ENCODE data around the gene TTLL9. TPM values are rescaled to one million over a fixed set of nuclear protein-coding genes. Genes with fewer than 3 reads are reported as not detected.

Gene TTLL9
- total RNA-seq, 5 donors from 2014 or later (not counting 1 experiment from before 2014, with no cell fraction given): 0.16 TPM; not detected in 4

DNA sequence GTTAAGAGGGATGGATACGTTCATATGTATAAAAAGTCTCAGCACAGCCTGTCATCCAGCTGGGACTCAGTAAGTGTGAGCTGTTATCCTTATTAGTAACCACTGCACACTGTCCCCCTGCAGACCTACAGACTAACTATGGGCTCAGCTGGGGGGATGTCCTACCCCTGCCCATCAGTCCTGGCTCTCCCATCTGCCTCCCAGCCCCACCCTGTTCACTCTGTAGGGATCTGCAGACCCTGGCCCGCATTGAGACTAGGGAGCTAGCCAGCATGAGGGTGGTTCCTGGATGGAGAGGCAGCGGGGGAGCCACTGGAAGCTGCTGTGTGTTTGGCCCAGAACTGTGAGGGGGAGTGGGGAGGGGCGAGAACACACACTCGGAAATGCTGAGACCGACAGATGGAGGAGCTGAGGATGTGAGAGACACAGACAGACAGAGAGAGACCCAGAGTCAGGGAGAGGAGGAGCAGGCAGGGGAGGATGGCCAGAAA is 114.6 kb downstream of the TTLL9 start:
- Mint-ChIP-seq H3K27me3 (peaks cover 9 to 13% of the 10 kb centered on the region in 2 donors), H3K4me3 (no peak overlapping the region), H3K9me3 (no peaks in the 10 kb centered on the region), H3K36me3 (no peaks in the 10 kb centered on the region), H3K4me1 (no peaks in the 10 kb centered on the region), H3K27ac (no peak overlapping the region)
- no peak for ATAC-seq (replicated peaks in 1 of 4)
- CTCF ChIA-PET: interaction anchor here in 1 of 2 donors (0.5 kb wide), 1 partner anchor 1469 kb away, joined by 3 read pairs; no protein-coding TSS in a partner anchor
- no peak overlapping the region for H3K27ac ChIP-seq (ENCODE audit: low read length)
- peaks cover 0 to 20% of the 10 kb centered on the region in 2 experiments for H3K27me3 ChIP-seq (replicated peaks in 1 of 2; ENCODE audit: control insufficient read depth in 2 of 2, extremely low read depth in 1 of 2, insufficient read depth in 2 of 2, low read length in 1 of 2)
- H3K4me1 ChIP-seq (ENCODE audit: control insufficient read depth in 1 of 2, extremely low read depth in 1 of 2, insufficient read depth in 2 of 2, low read length in 2 of 2): no peaks in the 10 kb centered on the region
- POLR2A ChIA-PET: no interaction called here
- no peak overlapping the region for H3K4me3 ChIP-seq (ENCODE audit: control insufficient read depth in 1 of 2, extremely low read depth in 1 of 2, low read length in 1 of 2)
- no peak for DNase-seq
- H3K9me3 ChIP-seq: no peaks in the 10 kb centered on the region
- WGBS (ENCODE audit: insufficient coverage): 67% methylated on average over 1 of the region's 6 CpGs
- H3K36me3 ChIP-seq (ENCODE audit: control insufficient read depth in 2 of 2, extremely low read depth in 1 of 2, insufficient read depth in 1 of 2, low read length in 1 of 2): no peaks in the 10 kb centered on the region

DNA sequence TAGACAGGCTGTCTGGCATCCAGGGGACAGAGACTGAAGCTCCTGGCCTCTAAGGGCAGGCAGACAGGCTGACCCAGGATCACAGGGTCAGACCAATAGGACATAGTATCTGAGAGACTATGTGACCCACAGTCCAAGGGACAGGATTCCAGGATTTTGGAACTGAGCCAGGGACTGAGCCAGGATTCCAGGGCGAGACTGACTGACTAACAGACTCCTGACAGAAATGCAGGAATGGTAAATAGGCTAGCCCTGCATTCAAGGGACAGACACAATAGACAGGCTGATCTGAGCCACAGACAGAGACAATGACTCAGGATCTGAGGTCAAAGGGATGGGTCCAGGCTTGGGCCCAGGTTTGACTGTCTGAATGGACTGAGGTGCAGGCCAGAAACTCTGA is 117.3 kb downstream of the TTLL9 start:
- ChIA-PET CTCF (no interaction called here), POLR2A (no interaction called here)
- H3K27me3 Mint-ChIP-seq: peaks cover 4 to 10% of the 10 kb centered on the region in 2 donors
- no peak for ATAC-seq (replicated peaks in 1 of 4)
- no peak for DNase-seq
- no peaks in the 10 kb centered on the region for H3K9me3 ChIP-seq
- H3K4me3 ChIP-seq (ENCODE audit: control insufficient read depth in 1 of 2, extremely low read depth in 1 of 2, low read length in 1 of 2): no peak overlapping the region
- H3K36me3 Mint-ChIP-seq: no peaks in the 10 kb centered on the region
- no peaks in the 10 kb centered on the region for H3K4me1 ChIP-seq (ENCODE audit: control insufficient read depth in 1 of 2, extremely low read depth in 1 of 2, insufficient read depth in 2 of 2, low read length in 2 of 2)
- H3K27ac Mint-ChIP-seq: no peak overlapping the region
- H3K9me3 Mint-ChIP-seq: no peaks in the 10 kb centered on the region
- no peak overlapping the region for H3K4me3 Mint-ChIP-seq
- H3K27ac ChIP-seq (ENCODE audit: low read length): no peak overlapping the region
- H3K4me1 Mint-ChIP-seq: no peaks in the 10 kb centered on the region
- WGBS (ENCODE audit: insufficient coverage): 61% methylated on average over 1 of the region's 1 CpG
- no peaks in the 10 kb centered on the region for H3K36me3 ChIP-seq (ENCODE audit: control insufficient read depth in 2 of 2, extremely low read depth in 1 of 2, insufficient read depth in 1 of 2, low read length in 1 of 2)
- peaks cover 0 to 10% of the 10 kb centered on the region in 2 experiments for H3K27me3 ChIP-seq (replicated peaks in 1 of 2; ENCODE audit: control insufficient read depth in 2 of 2, extremely low read depth in 1 of 2, insufficient read depth in 2 of 2, low read length in 1 of 2)

DNA sequence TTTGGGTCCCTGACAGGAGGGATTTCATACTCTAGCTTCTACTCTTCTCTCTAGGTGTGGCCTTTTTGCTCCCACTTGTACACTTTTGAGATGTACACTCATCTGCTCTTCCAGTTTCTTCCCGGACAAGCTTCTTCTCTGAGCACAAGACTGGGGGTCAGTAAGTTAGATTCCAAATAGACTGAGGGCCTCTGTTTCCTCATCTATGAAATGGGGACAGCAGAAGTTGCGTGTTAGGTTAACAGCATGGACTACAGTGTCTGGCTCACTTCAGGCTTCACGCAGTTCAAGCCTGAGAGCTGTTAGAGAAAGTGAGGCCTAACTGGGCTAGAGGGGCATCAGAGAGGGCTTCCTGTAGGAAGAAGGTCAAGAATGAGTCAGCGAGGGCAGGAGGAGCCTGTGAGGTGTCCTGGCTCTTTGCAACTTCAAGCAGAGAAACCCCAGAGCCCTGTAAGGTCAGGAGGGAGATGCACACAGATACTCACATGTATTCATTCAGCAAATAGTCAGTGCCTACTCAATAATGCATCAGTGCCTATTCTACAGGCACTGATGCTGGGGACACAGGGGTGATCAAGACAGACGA is 118.1 kb downstream of the TTLL9 start:
- H3K9me3 Mint-ChIP-seq: no peaks in the 10 kb centered on the region
- no peaks in the 10 kb centered on the region for H3K36me3 Mint-ChIP-seq
- H3K27ac ChIP-seq (ENCODE audit: low read length): no peak overlapping the region
- CTCF ChIA-PET: no interaction called here
- POLR2A ChIA-PET: no interaction called here
- H3K4me3 Mint-ChIP-seq: no peak overlapping the region
- 82% methylated on average over 3 of the region's 5 CpGs for WGBS (ENCODE audit: insufficient coverage)
- DNase-seq: no peak
- no peaks in the 10 kb centered on the region for H3K9me3 ChIP-seq
- H3K36me3 ChIP-seq (ENCODE audit: control insufficient read depth in 2 of 2, extremely low read depth in 1 of 2, insufficient read depth in 1 of 2, low read length in 1 of 2): no peaks in the 10 kb centered on the region
- no peak overlapping the region for H3K27ac Mint-ChIP-seq
- no peak overlapping the region for H3K4me3 ChIP-seq (ENCODE audit: control insufficient read depth in 1 of 2, extremely low read depth in 1 of 2, low read length in 1 of 2)
- peak in 1 of 4 experiments; percentile 12 for ATAC-seq (replicated peaks in 1 of 4)
- peaks cover 0 to 13% of the 10 kb centered on the region in 2 experiments for H3K27me3 ChIP-seq (replicated peaks in 1 of 2; ENCODE audit: control insufficient read depth in 2 of 2, extremely low read depth in 1 of 2, insufficient read depth in 2 of 2, low read length in 1 of 2)
- H3K4me1 Mint-ChIP-seq: no peaks in the 10 kb centered on the region
- peaks cover 7 to 11% of the 10 kb centered on the region in 2 donors for H3K27me3 Mint-ChIP-seq
- H3K4me1 ChIP-seq (ENCODE audit: control insufficient read depth in 1 of 2, extremely low read depth in 1 of 2, insufficient read depth in 2 of 2, low read length in 2 of 2): no peaks in the 10 kb centered on the region

DNA sequence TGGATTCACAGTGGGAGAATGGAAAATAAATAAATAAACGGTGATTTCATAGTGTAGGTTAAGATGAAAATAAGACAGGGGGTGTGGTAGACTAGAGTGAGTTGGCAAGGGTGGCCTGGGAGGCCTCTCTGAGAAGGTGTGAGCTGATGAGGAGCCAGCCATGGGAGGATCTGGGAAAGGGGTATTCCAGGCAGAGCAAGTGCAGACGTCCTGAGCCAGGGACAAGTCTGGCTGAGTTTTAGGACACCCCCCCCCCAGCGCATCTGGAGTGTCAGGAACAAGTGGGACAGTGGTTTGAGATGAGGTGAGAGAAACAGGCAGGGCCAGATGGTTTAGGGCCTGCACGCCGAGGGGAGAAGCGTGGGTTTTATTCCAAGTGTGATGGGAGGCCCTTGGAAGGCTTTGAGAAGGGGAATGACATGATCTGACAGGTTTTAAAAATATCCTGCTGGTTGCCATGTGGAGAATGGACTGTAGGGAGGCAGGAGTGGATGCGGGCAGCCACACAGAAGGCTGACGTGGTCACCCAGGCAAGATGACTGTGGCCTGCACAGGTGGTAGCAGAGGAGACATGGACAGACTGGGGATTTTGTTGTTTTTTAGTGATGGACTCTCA is 118.7 kb downstream of the TTLL9 start:
- no peak for ATAC-seq (replicated peaks in 1 of 4)
- H3K27me3 Mint-ChIP-seq: peaks cover 11 to 17% of the 10 kb centered on the region in 2 donors
- no peaks in the 10 kb centered on the region for H3K4me1 Mint-ChIP-seq
- Histone ChIP-seq H3K9me3 (no peaks in the 10 kb centered on the region), H3K36me3 (ENCODE audit: control insufficient read depth in 2 of 2, extremely low read depth in 1 of 2, insufficient read depth in 1 of 2, low read length in 1 of 2) (no peaks in the 10 kb centered on the region), H3K27me3 (replicated peaks in 1 of 2; ENCODE audit: control insufficient read depth in 2 of 2, extremely low read depth in 1 of 2, insufficient read depth in 2 of 2, low read length in 1 of 2) (peaks cover 0 to 17% of the 10 kb centered on the region in 2 experiments), H3K4me1 (ENCODE audit: control insufficient read depth in 1 of 2, extremely low read depth in 1 of 2, insufficient read depth in 2 of 2, low read length in 2 of 2) (no peaks in the 10 kb centered on the region), H3K4me3 (ENCODE audit: control insufficient read depth in 1 of 2, extremely low read depth in 1 of 2, low read length in 1 of 2) (no peak overlapping the region), H3K27ac (ENCODE audit: low read length) (no peak overlapping the region)
- POLR2A ChIA-PET: no interaction called here
- H3K9me3 Mint-ChIP-seq: no peaks in the 10 kb centered on the region
- CTCF ChIA-PET: no interaction called here
- no peak for DNase-seq
- H3K4me3 Mint-ChIP-seq: no peak overlapping the region
- 79% methylated on average over 6 of the region's 8 CpGs for whole genome bisulfite sequencing (ENCODE audit: insufficient coverage)
- no peak overlapping the region for H3K27ac Mint-ChIP-seq
- H3K36me3 Mint-ChIP-seq: no peaks in the 10 kb centered on the region

DNA sequence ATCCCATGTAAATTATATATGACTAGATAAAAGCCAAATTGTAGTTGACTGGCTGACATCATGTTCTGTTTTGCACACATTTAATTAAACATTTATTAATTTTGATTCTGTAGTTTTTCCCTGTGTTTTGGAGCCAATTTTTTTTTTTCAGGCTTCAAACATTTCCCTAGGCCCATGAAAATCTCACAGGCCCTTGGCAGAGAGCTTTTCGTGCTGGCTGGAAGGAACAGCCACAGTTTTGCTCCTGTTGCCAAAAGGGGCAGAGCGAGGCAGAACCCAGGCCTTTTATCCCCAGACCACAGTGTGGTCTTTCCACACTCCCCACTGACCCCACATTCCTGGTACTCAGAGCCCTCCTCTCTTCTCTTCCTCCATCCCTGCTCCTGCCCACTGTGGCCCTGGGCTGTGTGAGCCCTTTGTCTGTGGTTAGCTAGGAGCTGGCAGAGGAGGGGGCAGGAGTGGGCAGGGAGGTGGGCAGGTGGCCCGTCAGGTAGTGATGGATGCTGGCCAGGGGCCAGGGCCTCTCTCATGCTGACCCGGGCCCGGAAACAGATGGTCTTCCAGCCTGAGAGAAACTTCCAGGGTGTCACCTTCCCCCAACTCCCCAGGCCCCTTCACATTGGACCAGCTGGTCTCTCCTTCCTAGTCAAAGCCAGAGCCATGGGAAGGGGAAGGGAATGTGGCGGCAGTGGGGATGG is 120.4 kb downstream of the TTLL9 start:
- 75% methylated on average over 1 of the region's 6 CpGs for WGBS (ENCODE audit: insufficient coverage)
- H3K27me3 Mint-ChIP-seq: peaks cover 18 to 29% of the 10 kb centered on the region in 2 donors
- H3K9me3 Mint-ChIP-seq: no peaks in the 10 kb centered on the region
- no peak overlapping the region for H3K27ac ChIP-seq (ENCODE audit: low read length)
- ATAC-seq (replicated peaks in 1 of 4): no peak
- ChIA-PET POLR2A (no interaction called here), CTCF (no interaction called here)
- no peaks in the 10 kb centered on the region for H3K9me3 ChIP-seq
- no peak overlapping the region for H3K4me3 ChIP-seq (ENCODE audit: control insufficient read depth in 1 of 2, extremely low read depth in 1 of 2, low read length in 1 of 2)
- H3K4me1 ChIP-seq (ENCODE audit: control insufficient read depth in 1 of 2, extremely low read depth in 1 of 2, insufficient read depth in 2 of 2, low read length in 2 of 2): no peaks in the 10 kb centered on the region
- H3K27ac Mint-ChIP-seq: no peak overlapping the region
- peaks cover 0 to 1% (median 1%) of the 10 kb centered on the region in 3 donors for H3K4me1 Mint-ChIP-seq
- H3K27me3 ChIP-seq (replicated peaks in 1 of 2; ENCODE audit: control insufficient read depth in 2 of 2, extremely low read depth in 1 of 2, insufficient read depth in 2 of 2, low read length in 1 of 2): peaks cover 0 to 27% of the 10 kb centered on the region in 2 experiments
- no peak overlapping the region for H3K4me3 Mint-ChIP-seq
- H3K36me3 Mint-ChIP-seq: no peaks in the 10 kb centered on the region
- H3K36me3 ChIP-seq (ENCODE audit: control insufficient read depth in 2 of 2, extremely low read depth in 1 of 2, insufficient read depth in 1 of 2, low read length in 1 of 2): no peaks in the 10 kb centered on the region
- DNase-seq: no peak

DNA sequence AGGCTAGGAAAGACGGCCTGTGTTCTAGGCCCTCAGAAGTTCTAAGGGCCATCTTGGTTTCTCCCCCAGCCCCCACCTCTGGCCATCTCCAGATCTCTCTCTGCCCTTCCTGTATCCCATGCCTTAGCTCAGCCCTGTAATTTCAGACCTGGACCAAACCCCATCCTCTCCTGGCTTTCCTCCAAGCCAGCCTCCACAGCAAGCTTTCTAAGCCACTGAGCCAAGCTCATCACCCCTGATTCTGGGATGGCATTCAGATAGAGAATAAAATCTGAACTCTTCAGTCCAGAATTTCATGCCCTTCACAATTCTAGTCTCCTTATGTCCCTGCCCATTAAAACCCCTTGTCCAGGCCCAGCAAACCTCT is 120.9 kb downstream of the TTLL9 start:
- WGBS (ENCODE audit: insufficient coverage): no CpG with 5 or more reads among the region's 1 CpG
- DNase-seq (no peak), ATAC-seq (replicated peaks in 1 of 4) (no peak)
- POLR2A ChIA-PET: no interaction called here
- Histone ChIP-seq H3K27me3 (replicated peaks in 1 of 2; ENCODE audit: control insufficient read depth in 2 of 2, extremely low read depth in 1 of 2, insufficient read depth in 2 of 2, low read length in 1 of 2) (peaks cover 0 to 32% of the 10 kb centered on the region in 2 experiments), H3K4me1 (ENCODE audit: control insufficient read depth in 1 of 2, extremely low read depth in 1 of 2, insufficient read depth in 2 of 2, low read length in 2 of 2) (no peaks in the 10 kb centered on the region), H3K4me3 (ENCODE audit: control insufficient read depth in 1 of 2, extremely low read depth in 1 of 2, low read length in 1 of 2) (no peak overlapping the region), H3K9me3 (no peaks in the 10 kb centered on the region), H3K27ac (ENCODE audit: low read length) (no peak overlapping the region), H3K36me3 (ENCODE audit: control insufficient read depth in 2 of 2, extremely low read depth in 1 of 2, insufficient read depth in 1 of 2, low read length in 1 of 2) (no peaks in the 10 kb centered on the region)
- CTCF ChIA-PET: interaction anchor here in 1 of 2 donors (0.6 kb wide), 1 partner anchor 22 kb away, joined by 3 read pairs; no protein-coding TSS in a partner anchor
- peaks cover 0 to 2% (median 2%) of the 10 kb centered on the region in 3 donors for H3K4me1 Mint-ChIP-seq
- H3K9me3 Mint-ChIP-seq: no peaks in the 10 kb centered on the region
- peaks cover 23 to 34% of the 10 kb centered on the region in 2 donors for H3K27me3 Mint-ChIP-seq
- H3K27ac Mint-ChIP-seq: no peak overlapping the region
- no peaks in the 10 kb centered on the region for H3K36me3 Mint-ChIP-seq
- no peak overlapping the region for H3K4me3 Mint-ChIP-seq

Data from T-cell (primary cell).